Measurements from ENCODE around the gene CACNA1F. TPM values are rescaled to one million over a fixed set of nuclear protein-coding genes. Genes with fewer than 3 reads are reported as not detected.

CACNA1F gene
- total and polyA plus RNA-seq, 3 donors from 2014 or later: 0.16 to 0.24 (median 0.19) TPM

- WGBS, 2 donors: 6% methylated on average over 40 of the region's 44 CpGs; no CpG with 5 or more reads in 1 of the 2 donors
- no peaks in the 10 kb centered on the region for H3K27me3 ChIP-seq
- no peaks in the 10 kb centered on the region for H3K9me3 ChIP-seq
- H3K27ac ChIP-seq: no peak overlapping the region
- H3K4me1 ChIP-seq: no peaks in the 10 kb centered on the region
- H3K4me3 ChIP-seq: peak overlapping the region in 1 of 2 donors; percentile 34
- DNase-seq: peak; percentile 43
- no peak for TF ChIP-seq POLR2A (IDR thresholded peaks at IDR 0.05)
- no peak for TF ChIP-seq CTCF (IDR thresholded peaks at IDR 0.05)
- intact Hi-C loops (cut with DNase I; ENCODE audit: low total_unique reads): no loop called here
- no peaks in the 10 kb centered on the region for H3K36me3 ChIP-seq (ENCODE audit: low read depth, missing control alignments)
These were observed 2.5 kb downstream of the CACNA1F start for GRCh38 chrX:49230500-49231232.

- no peak for DNase-seq
- H3K27me3 ChIP-seq: no peaks in the 10 kb centered on the region
- intact Hi-C loops (cut with DNase I; ENCODE audit: low total_unique reads): no loop called here
- H3K4me1 ChIP-seq: no peaks in the 10 kb centered on the region
- H3K4me3 ChIP-seq: no peak overlapping the region
- TF ChIP-seq POLR2A (IDR thresholded peaks at IDR 0.05): no peak
- no peak for TF ChIP-seq CTCF (IDR thresholded peaks at IDR 0.05)
- WGBS, 2 donors: 38 to 56% methylated on average over 10 to 17 of the region's 17 CpGs
- H3K36me3 ChIP-seq (ENCODE audit: low read depth, missing control alignments): no peaks in the 10 kb centered on the region
- H3K9me3 ChIP-seq: no peaks in the 10 kb centered on the region
- H3K27ac ChIP-seq: no peak overlapping the region
These were observed 5.0 kb downstream of the CACNA1F start for GRCh38 chrX:49228185-49228584.

GRCh38 chrX:49227726-49228125 lies 5.4 kb downstream of the CACNA1F start:
- Histone ChIP-seq H3K36me3 (ENCODE audit: low read depth, missing control alignments) (no peaks in the 10 kb centered on the region), H3K9me3 (no peaks in the 10 kb centered on the region), H3K4me1 (no peaks in the 10 kb centered on the region), H3K27me3 (no peaks in the 10 kb centered on the region), H3K27ac (no peak overlapping the region), H3K4me3 (no peak overlapping the region)
- intact Hi-C loops (cut with DNase I; ENCODE audit: low total_unique reads): no loop called here
- no peak for DNase-seq
- 60 to 80% methylated on average over 1 of the region's 2 CpGs for WGBS, 2 donors
- TF ChIP-seq CTCF (IDR thresholded peaks at IDR 0.05) (no peak), POLR2A (IDR thresholded peaks at IDR 0.05) (no peak)

- intact Hi-C loops (cut with DNase I; ENCODE audit: low total_unique reads): no loop called here
- Histone ChIP-seq H3K4me3 (no peak overlapping the region), H3K4me1 (no peaks in the 10 kb centered on the region), H3K9me3 (no peaks in the 10 kb centered on the region), H3K36me3 (ENCODE audit: low read depth, missing control alignments) (no peaks in the 10 kb centered on the region), H3K27me3 (no peaks in the 10 kb centered on the region), H3K27ac (no peak overlapping the region)
- no peak for TF ChIP-seq POLR2A (IDR thresholded peaks at IDR 0.05)
- 83 to 89% methylated on average over 7 of the region's 9 CpGs for WGBS, 2 donors
- DNase-seq: no peak
These were observed 6.2 kb downstream of the CACNA1F start for GRCh38 chrX:49226946-49227345.

GRCh38 chrX:49225858-49226257 lies 7.3 kb downstream of the CACNA1F start:
- Histone ChIP-seq H3K9me3 (no peaks in the 10 kb centered on the region), H3K4me3 (no peak overlapping the region), H3K27ac (no peak overlapping the region), H3K36me3 (ENCODE audit: low read depth, missing control alignments) (no peaks in the 10 kb centered on the region), H3K4me1 (no peaks in the 10 kb centered on the region), H3K27me3 (no peaks in the 10 kb centered on the region)
- no peak for DNase-seq
- intact Hi-C loops (cut with DNase I; ENCODE audit: low total_unique reads): no loop called here
- 38 to 73% methylated on average over 1 to 14 of the region's 14 CpGs for WGBS, 2 donors
- no peak for TF ChIP-seq CTCF (IDR thresholded peaks at IDR 0.05)
- TF ChIP-seq POLR2A (IDR thresholded peaks at IDR 0.05): no peak
